GM04503 (cell line): Measurements from ENCODE around the gene LIMCH1.

Experiments
- DNase-seq: peaks from one replicate; pipeline ENCODE4 v3.0.0-alpha.2; 2012; ENCODE audit warnings: low read depth

Gene LIMCH1

GRCh38 chr4:41561244-41561643 lies 23.3 kb downstream of the LIMCH1 start:
- DNase-seq: no peak

GRCh38 chr4:41567186-41567585 lies 29.2 kb downstream of the LIMCH1 start:
- no peak for DNase-seq

GRCh38 chr4:41568363-41568762 lies 30.4 kb downstream of the LIMCH1 start:
- no peak for DNase-seq

DNA sequence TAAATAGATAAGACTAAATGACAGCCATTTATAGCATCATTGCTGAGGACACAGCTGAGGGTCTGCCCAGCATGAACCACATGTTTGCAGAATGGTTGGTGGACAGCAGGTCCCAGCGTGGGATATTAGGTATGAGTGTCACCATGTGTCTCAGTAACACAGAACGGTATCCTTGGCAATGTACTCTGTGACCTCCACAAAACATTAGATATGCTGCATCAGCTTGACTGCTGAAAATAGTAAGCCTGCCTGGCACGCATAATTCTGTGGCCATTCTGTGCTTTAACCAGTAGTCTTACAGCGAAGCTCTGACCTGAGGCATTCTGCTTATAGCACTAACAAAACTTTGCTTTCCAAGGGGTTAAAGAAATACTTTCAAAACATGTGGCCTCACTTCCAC lies 32.0 kb downstream of the LIMCH1 start:
- no peak for DNase-seq

- DNase-seq: no peak
Measured at GRCh38 chr4:41571422-41571821, 33.5 kb downstream of the LIMCH1 start.

- no peak for DNase-seq
Measured at GRCh38 chr4:41572516-41572915, 34.6 kb downstream of the LIMCH1 start.

- no peak for DNase-seq
Measured at GRCh38 chr4:41572956-41573355, 35.0 kb downstream of the LIMCH1 start.

GRCh38 chr4:41573502-41574001 lies 35.6 kb downstream of the LIMCH1 start:
- DNase-seq: no peak

DNA sequence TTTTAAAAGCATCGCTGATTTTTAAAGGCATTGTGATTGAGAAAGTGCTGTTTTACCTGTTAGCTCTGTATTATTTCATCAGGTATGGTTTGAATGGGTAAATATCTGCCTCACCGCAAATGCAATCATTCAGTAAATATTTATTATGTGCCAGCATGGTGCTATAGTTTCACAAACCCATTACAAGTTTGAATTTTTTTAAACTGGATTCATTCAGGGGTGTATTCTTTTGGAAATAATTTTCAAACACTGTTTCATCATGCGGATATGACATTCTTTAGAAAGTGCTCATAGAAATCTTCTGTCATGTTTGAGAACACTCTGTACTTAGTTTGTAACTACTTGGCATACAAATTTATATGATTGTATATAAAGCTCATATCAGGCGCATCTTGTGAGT lies 37.2 kb downstream of the LIMCH1 start:
- no peak for DNase-seq

- no peak for DNase-seq
Measured at GRCh38 chr4:41575665-41576064, 37.7 kb downstream of the LIMCH1 start.

DNA sequence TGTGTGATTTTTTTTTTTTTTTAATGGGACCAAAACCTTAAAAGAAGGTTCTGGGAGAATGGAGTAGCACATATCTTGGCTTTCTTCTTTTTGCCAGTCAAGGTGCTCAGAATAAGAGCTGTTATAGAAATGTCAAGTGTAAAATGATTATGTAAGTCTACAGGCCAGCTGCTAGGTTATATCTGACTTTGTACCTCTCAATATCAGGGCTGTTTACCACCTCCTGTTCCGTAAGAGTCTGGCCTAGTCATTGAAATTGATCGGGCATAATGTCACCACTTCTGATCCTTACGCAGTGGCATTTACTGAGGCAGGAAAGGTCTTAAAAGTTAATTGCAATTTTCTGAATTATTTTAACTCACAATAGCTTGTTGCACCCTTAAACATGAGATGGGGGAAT lies 41.1 kb downstream of the LIMCH1 start:
- DNase-seq: no peak

GRCh38 chr4:41579526-41579925 lies 41.6 kb downstream of the LIMCH1 start:
- no peak for DNase-seq

DNA sequence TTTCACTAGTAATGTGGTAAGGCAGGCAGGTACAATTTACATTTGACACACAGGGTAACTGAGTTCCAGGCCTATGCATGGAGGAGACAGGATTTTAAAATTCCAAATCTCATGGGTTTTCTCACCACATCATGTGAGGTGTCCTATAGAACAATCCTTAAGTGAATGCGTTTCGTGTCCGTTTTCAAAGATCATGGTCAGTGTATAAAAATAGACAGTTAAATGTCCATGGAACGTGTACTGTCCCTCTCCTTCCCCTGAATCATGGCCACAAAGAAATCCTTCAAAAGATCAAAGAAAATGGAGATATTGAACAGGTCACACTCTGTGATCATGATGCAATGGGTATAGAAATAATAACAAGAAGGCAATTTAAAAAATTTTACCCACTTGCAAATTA lies 42.0 kb downstream of the LIMCH1 start:
- DNase-seq: no peak

DNA sequence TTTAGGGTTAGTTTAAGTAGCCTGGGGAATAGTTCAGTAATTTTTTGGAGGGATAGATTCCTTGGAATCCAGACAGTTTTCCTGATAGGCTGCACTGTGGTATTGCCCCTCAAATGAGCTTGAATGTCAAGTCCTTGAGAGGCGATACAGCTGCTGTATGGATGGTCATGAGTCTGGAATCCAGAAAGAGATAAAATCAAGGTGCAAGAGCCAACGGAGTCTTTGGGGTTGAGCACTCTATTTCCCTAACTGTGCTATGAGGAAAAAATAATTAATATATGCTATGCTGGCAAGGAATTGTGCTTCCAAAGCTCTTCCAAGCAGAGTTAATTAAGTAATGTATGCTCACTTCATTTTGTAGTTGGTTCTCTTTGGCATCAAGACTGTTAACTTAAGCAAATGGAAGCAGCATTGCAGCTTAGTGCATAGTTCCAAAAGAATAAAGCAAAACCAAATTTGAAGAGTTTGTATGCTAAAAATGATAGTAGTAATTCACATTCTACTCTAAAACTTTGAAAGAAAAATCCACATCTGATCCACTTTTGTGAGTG lies 48.8 kb downstream of the LIMCH1 start:
- no peak for DNase-seq

DNA sequence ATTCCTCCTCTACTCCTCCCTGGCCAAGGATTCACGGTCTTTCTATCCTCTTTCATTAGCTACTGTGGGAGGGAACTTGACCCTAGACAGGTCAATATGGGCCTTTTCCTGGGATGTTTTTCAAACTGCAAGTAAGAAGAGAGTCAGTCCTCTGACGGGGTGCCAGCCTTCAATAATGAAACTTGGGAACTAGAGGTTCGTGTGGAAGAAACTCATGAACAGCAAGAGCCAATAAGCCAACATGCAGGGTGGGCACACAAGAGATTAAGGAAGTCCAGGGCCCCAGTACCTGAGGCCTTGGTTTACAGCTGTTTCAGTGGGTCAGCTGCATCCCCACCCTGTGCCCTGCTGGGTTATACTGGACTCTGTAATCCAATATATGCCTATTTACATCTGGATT lies 49.3 kb downstream of the LIMCH1 start:
- DNase-seq: no peak

- DNase-seq: no peak
Measured at GRCh38 chr4:41590591-41590990, 52.6 kb downstream of the LIMCH1 start.

GRCh38 chr4:41594432-41594831 lies 56.5 kb downstream of the LIMCH1 start:
- DNase-seq: no peak

DNA sequence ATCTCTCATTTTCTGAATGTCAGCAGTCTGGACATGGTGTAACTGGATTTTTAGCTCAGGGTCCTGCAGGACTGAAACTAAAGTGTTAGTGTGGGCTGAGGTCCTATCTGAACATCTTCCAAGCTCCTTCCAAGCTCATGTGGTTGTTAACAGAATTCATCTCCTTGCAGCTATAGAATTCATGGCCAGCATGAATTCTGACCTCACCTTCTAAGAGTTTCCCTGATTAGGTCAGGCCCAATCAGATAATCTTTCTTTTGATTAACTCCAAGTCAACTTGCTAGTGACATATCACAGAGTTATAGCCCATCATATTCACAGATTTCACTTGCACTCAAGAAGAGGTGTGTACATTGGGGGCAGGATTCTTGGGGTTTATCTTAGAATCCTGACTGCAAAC lies 59.5 kb downstream of the LIMCH1 start:
- no peak for DNase-seq

DNA sequence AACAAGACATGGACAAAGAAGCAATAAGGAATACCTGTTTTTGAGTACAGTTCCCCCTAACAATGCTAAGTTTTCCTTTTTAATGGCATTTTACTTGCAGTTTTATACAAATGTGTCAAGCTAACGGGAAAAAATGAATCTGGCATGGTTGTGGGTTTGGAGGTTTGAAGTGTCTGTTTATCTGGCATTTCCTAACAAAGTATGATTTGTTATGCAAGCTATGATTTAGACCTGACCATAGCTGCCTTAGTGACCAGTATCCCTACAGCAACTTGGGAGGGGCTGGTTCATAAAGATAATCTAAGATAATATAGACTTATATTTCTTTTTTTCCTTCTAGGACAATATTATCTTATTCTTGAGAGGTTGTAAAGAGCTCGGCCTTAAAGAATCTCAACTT lies 60.6 kb downstream of the LIMCH1 start:
- no peak for DNase-seq

DNA sequence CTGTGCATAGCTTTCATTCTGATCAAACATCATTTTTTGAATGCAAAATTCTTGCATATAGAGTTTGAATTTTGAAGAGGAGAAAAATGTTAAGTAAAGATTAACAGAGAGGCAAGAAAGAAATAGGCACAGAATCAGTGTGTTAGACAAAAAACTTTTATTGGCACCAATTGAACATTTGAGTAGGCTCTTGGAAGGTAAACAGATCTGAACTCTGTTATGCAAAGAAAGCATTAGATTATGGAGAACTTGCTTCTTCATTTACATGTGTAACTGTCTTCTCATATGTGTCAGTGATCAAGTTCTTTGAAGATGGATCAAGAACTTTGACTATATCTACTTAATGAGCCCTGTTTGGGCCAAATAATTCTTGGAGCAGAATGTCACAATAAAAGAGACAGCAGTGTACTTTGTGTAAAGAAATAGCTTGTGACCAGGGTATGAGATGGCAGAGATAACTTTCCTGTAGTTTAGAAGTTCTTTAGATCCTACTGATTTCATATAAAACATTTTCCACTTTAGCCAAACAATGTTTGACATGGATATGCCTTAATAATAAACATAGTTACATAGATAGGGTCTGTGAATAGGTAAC lies 61.3 kb downstream of the LIMCH1 start:
- DNase-seq: no peak

DNA sequence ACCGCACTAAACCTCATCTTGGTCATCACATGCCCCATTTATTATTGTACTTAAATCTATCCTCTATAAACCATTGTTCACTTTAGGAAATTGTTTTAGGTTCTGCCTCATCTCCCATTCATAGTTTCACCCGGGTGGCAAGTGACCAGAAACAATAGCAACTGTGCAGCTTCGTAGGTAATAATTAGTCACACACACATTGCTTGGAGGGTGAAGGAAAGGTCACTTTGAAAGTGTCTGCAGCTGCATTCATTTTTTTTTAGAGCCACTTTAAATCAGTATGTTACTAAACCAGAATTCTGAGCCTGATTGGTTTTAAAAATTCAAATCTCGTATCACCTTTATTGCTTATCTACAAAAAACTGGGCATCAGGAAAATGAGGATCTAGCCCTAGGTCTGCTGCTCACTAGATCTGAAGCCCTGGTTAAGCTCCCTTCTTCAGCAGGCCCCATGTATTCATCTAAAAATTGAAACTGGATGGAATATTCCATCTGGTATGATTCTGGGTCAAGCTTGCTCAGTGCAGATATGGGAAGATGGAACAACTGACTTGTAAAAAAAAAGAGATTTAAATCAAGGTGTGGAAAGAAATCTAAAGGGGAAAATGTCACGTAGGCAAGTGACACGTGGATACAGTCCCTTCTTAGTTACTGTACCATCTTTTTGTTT lies 62.4 kb downstream of the LIMCH1 start:
- DNase-seq: no peak

DNA sequence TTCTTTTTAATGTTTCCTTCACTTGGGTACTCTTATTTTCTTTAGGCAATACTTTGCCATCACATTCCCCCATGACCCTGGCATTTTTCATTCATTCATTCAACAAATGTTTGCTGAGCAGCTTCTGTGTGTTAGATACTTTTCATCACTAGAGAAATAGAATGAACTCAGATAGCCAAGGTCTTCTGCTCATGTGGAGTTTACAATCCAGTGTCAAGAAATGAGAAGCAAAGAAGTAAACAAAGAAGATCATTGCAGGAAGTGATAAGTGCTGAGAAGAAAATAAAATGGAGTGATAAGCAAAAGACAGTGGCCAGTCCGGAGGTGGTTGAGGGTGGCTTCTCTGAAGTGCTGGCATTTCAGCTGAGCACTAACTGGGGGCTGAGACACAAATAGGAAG lies 63.1 kb downstream of the LIMCH1 start:
- DNase-seq: no peak

GRCh38 chr4:41602113-41602512 lies 64.2 kb downstream of the LIMCH1 start:
- no peak for DNase-seq
